Stimulated activated CD4-positive, alpha-beta T cell treated with anti-CD3 and anti-CD28 coated beads, Interleukin-12 subunit alpha, Interleukin-12 subunit beta, amount 100 ng/mL, for 24 hours (primary cell): Measurements from ENCODE around the gene SF3B3.

Experiments used
- DNase-seq, 2 experiments: peaks; one replicate each; pipeline ENCODE4 v3.0.0-alpha.2; 2020; ENCODE audit warnings: low read depth in 2 of 2

The SF3B3 gene

DNA sequence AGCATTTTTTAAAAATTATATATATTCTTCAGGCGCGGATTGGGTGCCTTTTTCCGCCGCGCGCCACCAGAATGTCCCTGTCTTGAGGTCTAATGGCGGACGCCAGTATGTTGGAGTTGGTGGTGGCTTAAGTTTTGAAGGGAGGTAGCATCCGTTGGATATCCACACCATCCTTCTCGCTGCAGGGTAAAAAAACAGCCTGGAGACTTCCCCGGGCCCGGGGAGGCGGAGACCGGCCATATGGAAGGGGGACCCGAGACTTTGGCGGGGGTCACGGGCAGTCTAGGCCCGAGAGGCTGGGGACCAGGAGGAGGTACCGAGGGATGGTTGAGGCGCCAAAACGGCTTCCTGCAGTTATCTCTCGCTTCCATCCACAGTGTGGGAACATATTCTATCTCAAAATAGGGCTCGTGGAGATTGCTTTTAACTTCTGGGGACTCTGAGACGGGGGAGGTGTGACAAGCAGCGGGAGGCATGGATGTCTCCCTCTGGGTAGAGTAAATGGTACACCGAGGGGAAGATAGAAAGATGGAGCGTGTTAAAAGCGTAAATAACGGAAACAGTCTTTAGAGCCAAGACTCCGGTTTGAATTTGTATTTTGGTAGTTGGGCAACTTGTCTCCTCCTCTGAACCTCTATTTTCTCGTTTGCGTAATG, at the start of gene SF3B3:
SF3B3 (plus strand) TSS at position 74 of the 656 bp plus-strand sequence. CDS start 2,841 bp downstream, outside the sequence.
- peak; percentile 50 to 51 for DNase-seq

DNA sequence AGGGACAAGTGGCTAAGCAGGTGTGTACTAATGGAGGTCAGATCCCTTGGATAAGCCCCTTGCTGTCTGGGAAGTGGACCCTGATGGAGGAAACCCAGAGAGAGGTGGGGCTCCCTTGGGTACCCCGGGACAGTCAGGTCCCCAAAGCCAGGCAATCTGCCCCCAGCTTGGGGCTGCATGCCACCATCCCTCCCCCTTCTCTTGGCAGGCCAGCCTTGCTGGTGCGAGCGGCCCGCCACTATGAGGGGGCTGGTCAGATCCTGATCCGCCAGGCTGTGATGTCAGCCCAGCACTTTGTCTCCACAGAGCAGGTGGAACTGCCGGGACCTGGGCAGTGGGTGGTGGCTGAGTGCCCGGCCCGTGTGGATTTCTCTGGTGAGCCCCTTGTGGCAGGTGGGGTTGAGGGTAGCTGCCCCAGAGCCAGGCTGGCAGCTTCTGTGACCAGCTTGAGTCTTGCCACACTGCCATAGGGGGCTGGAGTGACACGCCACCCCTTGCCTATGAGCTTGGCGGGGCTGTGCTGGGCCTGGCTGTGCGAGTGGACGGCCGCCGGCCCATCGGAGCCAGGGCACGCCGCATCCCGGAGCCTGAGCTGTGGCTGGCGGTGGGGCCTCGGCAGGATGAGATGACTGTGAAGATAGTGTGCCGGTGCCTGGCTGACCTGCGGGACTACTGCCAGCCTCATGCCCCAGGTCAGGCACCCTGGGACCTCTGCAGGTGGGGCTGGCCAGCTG, 49.1 kb upstream of the SF3B3 start:
- no peak for DNase-seq

GRCh38 chr16:70475054-70475871, 48.4 kb upstream of the SF3B3 start:
- DNase-seq = no peak

DNA sequence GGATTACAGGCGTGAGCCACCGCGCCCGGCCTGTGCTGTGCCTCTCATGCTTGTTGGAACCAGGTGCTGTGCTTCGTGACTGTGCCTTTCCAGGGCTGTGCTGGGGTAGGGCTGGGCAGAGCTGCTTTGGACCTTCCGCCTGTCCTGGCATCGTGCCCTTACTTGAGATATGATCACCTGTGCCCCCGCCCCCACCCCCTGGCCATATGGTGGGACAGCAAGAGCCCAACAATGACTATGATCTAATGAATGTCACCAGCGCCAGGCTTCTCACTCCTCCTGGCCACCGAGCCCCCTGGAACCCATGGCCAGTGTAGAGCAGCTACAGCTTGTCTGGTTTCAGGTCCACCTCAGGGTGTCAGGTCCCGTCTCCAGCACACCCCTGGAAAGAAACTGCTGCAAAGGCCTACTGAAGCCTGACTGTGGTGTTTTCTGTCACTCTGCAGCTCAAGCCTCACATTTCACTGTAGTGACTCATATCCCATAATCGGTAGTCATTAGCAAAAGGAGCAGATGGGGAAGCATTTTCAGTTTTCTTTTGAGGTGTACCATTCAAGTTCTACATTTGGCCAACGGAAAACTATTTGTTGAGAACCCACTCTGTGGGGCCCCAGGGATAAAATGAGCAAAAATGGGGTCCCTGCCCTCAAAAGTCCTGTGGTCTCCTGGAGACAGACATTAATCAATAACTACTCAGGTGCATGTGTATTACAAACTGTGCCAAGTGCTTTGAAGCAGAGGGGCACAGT, 47.2 kb upstream of the SF3B3 start:
- peak; percentile 17 to 50 for DNase-seq

GRCh38 chr16:70478169-70478568, 45.4 kb upstream of the SF3B3 start:
- DNase-seq = no peak

DNA sequence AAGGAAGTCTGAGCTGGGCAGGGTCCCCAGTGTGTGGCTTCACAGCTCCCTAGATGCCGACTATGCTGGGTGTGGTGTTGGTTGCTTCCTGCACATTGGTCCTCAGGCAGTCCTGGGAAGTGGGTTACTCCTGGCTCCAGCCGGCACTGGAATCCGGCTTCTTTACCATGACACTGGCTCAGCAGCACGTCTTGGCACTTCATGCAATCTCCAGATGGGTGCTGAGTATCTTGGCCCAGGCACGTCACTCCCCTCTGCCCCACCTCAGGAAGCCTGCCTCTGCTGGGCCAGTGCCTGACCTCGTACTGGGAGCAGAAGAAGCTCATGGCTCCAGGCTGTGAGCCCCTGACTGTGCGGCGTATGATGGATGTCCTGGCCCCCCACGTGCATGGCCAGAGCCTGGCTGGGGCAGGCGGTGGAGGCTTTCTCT, 44.7 kb upstream of the SF3B3 start:
- no peak for DNase-seq

- DNase-seq = no peak
These were observed 43.2 kb upstream of the SF3B3 start for GRCh38 chr16:70480127-70481105.

GRCh38 chr16:70481929-70482536, 41.6 kb upstream of the SF3B3 start:
- no peak for DNase-seq

- no peak for DNase-seq
These were observed 41.0 kb upstream of the SF3B3 start for GRCh38 chr16:70482624-70483023.

DNA sequence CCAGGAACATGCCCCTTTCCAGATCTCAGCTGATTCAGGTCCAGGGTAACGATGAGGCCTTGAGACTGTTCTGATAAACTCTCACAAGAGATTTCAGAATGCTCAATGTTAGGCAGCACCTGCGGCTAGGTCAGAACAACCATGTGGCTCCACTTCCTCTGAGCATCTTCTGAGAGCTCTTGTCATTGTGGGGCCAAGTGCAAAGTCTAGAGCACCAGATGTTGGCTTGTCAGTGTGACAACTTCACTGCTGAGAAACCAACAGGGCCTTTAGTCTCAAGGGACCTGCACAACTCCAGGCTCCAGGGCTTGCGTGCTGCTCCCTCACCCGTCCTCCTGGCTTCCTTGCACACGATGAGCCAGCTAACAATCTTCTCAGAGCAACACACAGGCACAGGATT, 40.2 kb upstream of the SF3B3 start:
- DNase-seq = no peak

DNA sequence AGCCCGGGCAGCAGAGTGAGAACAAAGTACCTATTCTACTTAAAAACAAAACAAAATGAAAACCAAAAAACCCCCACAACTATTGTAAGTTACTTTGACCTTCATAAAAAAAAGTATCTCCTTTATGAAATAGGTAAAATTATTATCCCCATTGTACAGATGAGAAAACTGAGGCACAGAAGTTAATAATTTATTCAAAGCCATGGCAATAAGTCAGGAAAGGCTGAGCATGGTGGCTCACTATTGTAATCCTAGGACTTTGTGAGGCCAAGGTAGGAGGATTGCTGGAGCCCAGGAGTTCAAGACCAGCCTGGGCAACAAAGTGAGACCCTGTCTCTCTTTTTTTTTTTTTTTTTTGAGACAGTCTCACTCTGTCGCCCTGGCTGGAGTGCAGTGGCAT, 38.7 kb upstream of the SF3B3 start:
- DNase-seq = no peak

- no peak for DNase-seq
These were observed 33.4 kb upstream of the SF3B3 start for GRCh38 chr16:70490261-70490660.

DNA sequence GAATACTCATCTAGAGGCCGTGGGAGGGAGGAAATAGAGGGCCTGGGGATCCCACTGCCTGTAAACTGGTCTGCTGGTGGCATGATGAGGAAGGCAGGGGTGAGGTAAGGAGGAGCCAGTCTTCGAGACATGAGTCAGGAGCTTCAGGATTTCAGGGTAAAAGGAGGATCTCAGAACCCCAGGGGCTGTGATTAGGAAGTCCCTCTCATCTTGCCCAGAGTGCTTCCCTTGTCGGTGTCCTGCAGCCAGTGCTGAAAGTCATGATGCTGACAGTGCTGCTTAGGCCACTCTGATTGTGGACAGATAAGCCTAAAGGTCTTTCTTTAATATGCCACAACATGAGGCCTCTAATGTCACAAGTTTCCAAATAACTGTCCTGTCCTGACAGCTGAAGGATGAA, 29.8 kb upstream of the SF3B3 start:
- DNase-seq = no peak

GRCh38 chr16:70494202-70494770, 29.3 kb upstream of the SF3B3 start:
- DNase-seq = no peak

GRCh38 chr16:70494777-70495176, 28.8 kb upstream of the SF3B3 start:
- DNase-seq = no peak

GRCh38 chr16:70495425-70496182, 28.0 kb upstream of the SF3B3 start:
- no peak for DNase-seq

GRCh38 chr16:70496513-70496912, 27.1 kb upstream of the SF3B3 start:
- no peak for DNase-seq

- no peak for DNase-seq
These were observed 14.9 kb upstream of the SF3B3 start for GRCh38 chr16:70508752-70509151.

- DNase-seq = no peak
These were observed 13.4 kb upstream of the SF3B3 start for GRCh38 chr16:70510216-70510615.
